Measurements from ENCODE around the gene MYH10. TPM values are rescaled to one million over a fixed set of nuclear protein-coding genes. Genes with fewer than 3 reads are reported as not detected.

MYH10 gene
- total RNA-seq (2022; extraction: Qiagen RNA extraction; ENCODE audit: low read depth), result 16.3 to 29.9 TPM (median 23.2 TPM) in 5 replicates

GRCh38 chr17:8630227-8630801 is at the start of gene MYH10:
TSS of gene MYH10 (minus strand) at chr17:8630725. CDS start at chr17:8623246, 7,479 bp downstream.

GRCh38 chr17:8435245-8436168 is 195.0 kb downstream of the MYH10 start, which contains the start of gene NDEL1:
TSS of gene NDEL1 (plus strand) at chr17:8435884. CDS start at chr17:8444272, 8,388 bp downstream.

Other genes starting within 250 kb of the MYH10 start
- gene RPL26, start 247.5 kb downstream of the MYH10 start, total RNA-seq (2022; extraction: Qiagen RNA extraction; ENCODE audit: low read depth), result 3,667 to 4,580 TPM (median 3,694 TPM) in 5 replicates
- gene RNF222, start 232.9 kb downstream of the MYH10 start, total RNA-seq (2022; extraction: Qiagen RNA extraction; ENCODE audit: low read depth), result not detected in 5 replicates
- gene NDEL1, start 194.8 kb downstream of the MYH10 start, total RNA-seq (2022; extraction: Qiagen RNA extraction; ENCODE audit: low read depth), result 52.5 to 65.7 TPM (median 57.8 TPM) in 5 replicates
- not detected in 5 replicates for gene CCDC42, start 114.1 kb upstream of the MYH10 start, total RNA-seq (2022; extraction: Qiagen RNA extraction; ENCODE audit: low read depth)
- not detected in 5 replicates for gene SPDYE4, start 127.8 kb upstream of the MYH10 start, total RNA-seq (2022; extraction: Qiagen RNA extraction; ENCODE audit: low read depth)
- gene MFSD6L, start 168.6 kb upstream of the MYH10 start, total RNA-seq (2022; extraction: Qiagen RNA extraction; ENCODE audit: low read depth), result not detected in 5 replicates
- not detected in 5 replicates for gene PIK3R6, start 236.9 kb upstream of the MYH10 start, total RNA-seq (2022; extraction: Qiagen RNA extraction; ENCODE audit: low read depth)

All from A549 treated with CpdA at 1 μM for 4 hours (cell line).